Esophagus squamous epithelium (tissue), 5 donors: Measurements from ENCODE around the gene MAGOH. TPM values are rescaled to one million over a fixed set of nuclear protein-coding genes. Genes with fewer than 3 reads are reported as not detected.

Experiments used
- DNase-seq: peaks from one replicate; lab custom pipeline; 2025; lab: John Stamatoyannopoulos, UW
- H3K27ac ChIP-seq, 4 donors: fragments of 200-600 bp; sonication (generic); one replicate each; pipeline ENCODE4 v1.5.1; 2016 to 2019; ENCODE audit warnings: mild to moderate bottlenecking in 1 of 4
- H3K27me3 ChIP-seq, 4 donors: fragments of 200-600 bp; sonication (generic); 1 replicate in 3 of 4; 2 replicates in 1 of 4; pipeline versions ENCODE4 v1.5.1 to v1.6.0; 2017 to 2021; ENCODE audit warnings: antibody characterized with exemption in 1 of 4
- H3K36me3 ChIP-seq, 3 donors: fragments of 200-600 bp; sonication (generic); one replicate each; pipeline ENCODE4 v1.5.1; 2016 to 2019
- H3K4me1 ChIP-seq, 3 donors: fragments of 200-600 bp; sonication (generic); one replicate each; pipeline ENCODE4 v1.5.1; 2017 to 2019
- H3K4me3 ChIP-seq, 4 donors: fragments of 200-600 bp; sonication (generic); 1 replicate in 3 of 4; 2 replicates in 1 of 4; pipeline ENCODE4 v1.5.1; 2016 to 2019; ENCODE audit warnings: mild to moderate bottlenecking in 2 of 4, moderate library complexity in 1 of 4
- H3K9me3 ChIP-seq, 3 donors: fragments of 200-600 bp; sonication (generic); one replicate each; pipeline ENCODE4 v1.5.1; 2016 to 2019
- POLR2A ChIP-seq, 4 donors: fragments of 450-650 bp; IDR thresholded peaks; one replicate each; pipeline ENCODE4 v1.6.1; 2017; ENCODE audit warnings: antibody characterized with exemption in 4 of 4, mild to moderate bottlenecking in 4 of 4, moderate library complexity in 3 of 4
- WGBS, 2 donors: methylation state at CpG; one replicate each; pipeline ENCODE4 v1.1.5; 2018; 5-methylcytosine and 5-hydroxymethylcytosine counted together
- intact Hi-C: fragments of 100-400 bp; cut with DNase I; formaldehyde crosslinking; loops from one replicate; pipeline ENCODE4 v1.15.0; 2022
- total RNA-seq, 4 donors: library from RNA; depleted of rRNA; stranded (reverse); fragments of >200 nt; gene quantifications; one replicate each; pipeline ENCODE4 v1.1.0, GENCODE V29; 2016
- TF ChIP-seq, protein P1 (sequence below), 6 experiments: fragments of 450-650 bp in 4 of 6; fragments of 200-600 bp in 2 of 6; sonication (generic) in 2 of 6; IDR thresholded peaks; one replicate each; pipeline ENCODE4 v1.5.1; 2016 to 2019; ENCODE audit warnings: antibody characterized with exemption in 6 of 6, mild to moderate bottlenecking in 4 of 6, moderate library complexity in 4 of 6
- donor health status: DM: yes; HTN: yes; CAD: no.

MAGOH gene
- total RNA-seq, 4 donors from 2014 or later, result 27.6 to 52.7 (median 41.8) TPM

DNA sequence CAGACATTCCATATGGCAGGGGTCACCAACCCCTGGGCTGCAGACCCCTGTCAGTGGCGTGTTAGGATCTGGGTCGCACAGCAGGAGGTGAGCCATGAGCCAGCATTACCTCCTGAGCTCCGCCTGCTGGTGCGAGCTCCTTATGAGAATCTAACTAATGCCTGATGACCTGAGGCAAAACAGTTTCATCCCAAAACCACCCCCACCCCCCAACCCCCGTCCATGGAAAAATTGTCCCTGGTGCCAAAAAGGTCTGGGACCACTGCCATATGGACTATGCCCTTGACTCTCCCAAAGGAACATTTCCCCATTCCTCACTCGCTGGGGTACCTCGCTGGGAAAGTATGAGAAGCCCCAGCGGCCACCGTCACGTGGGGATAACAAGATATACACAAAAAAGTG, 48.1 kb downstream of the MAGOH start:
- Histone ChIP-seq H3K27me3 (peaks cover 0 to 4% (median 0%) of the 10 kb centered on the region in 4 donors), H3K36me3 (no peaks in the 10 kb centered on the region), H3K4me1 (peaks cover 0 to 11% (median 3%) of the 10 kb centered on the region in 3 donors), H3K27ac (no peak overlapping the region), H3K4me3 (no peak overlapping the region), H3K9me3 (no peaks in the 10 kb centered on the region)
- intact Hi-C loops, result no loop called here
- TF ChIP-seq, protein P1, sequence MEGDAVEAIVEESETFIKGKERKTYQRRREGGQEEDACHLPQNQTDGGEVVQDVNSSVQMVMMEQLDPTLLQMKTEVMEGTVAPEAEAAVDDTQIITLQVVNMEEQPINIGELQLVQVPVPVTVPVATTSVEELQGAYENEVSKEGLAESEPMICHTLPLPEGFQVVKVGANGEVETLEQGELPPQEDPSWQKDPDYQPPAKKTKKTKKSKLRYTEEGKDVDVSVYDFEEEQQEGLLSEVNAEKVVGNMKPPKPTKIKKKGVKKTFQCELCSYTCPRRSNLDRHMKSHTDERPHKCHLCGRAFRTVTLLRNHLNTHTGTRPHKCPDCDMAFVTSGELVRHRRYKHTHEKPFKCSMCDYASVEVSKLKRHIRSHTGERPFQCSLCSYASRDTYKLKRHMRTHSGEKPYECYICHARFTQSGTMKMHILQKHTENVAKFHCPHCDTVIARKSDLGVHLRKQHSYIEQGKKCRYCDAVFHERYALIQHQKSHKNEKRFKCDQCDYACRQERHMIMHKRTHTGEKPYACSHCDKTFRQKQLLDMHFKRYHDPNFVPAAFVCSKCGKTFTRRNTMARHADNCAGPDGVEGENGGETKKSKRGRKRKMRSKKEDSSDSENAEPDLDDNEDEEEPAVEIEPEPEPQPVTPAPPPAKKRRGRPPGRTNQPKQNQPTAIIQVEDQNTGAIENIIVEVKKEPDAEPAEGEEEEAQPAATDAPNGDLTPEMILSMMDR (IDR thresholded peaks at IDR 0.05), result no peak
- TF ChIP-seq POLR2A (IDR thresholded peaks at IDR 0.05), result no peak
- DNase-seq, result no peak
- 76 to 80% methylated on average over 5 to 8 of the region's 10 CpGs for WGBS, 2 donors

GRCh38 chr1:53189061-53189460, 49.3 kb downstream of the MAGOH start:
- Histone ChIP-seq H3K9me3 (no peaks in the 10 kb centered on the region), H3K4me1 (no peaks in the 10 kb centered on the region), H3K27me3 (peaks cover 0 to 4% (median 0%) of the 10 kb centered on the region in 4 donors), H3K27ac (no peak overlapping the region), H3K36me3 (no peaks in the 10 kb centered on the region), H3K4me3 (no peak overlapping the region)
- DNase-seq, result no peak
- WGBS, 2 donors, result 61 to 77% methylated on average over 5 of the region's 5 CpGs
- TF ChIP-seq, protein P1 (IDR thresholded peaks at IDR 0.05), result no peak
- no peak for TF ChIP-seq POLR2A (IDR thresholded peaks at IDR 0.05)
- intact Hi-C loops, result loop anchor here (10.0 kb wide), 2 partner anchors 284 to 484 kb away; no protein-coding TSS in a partner anchor

DNA sequence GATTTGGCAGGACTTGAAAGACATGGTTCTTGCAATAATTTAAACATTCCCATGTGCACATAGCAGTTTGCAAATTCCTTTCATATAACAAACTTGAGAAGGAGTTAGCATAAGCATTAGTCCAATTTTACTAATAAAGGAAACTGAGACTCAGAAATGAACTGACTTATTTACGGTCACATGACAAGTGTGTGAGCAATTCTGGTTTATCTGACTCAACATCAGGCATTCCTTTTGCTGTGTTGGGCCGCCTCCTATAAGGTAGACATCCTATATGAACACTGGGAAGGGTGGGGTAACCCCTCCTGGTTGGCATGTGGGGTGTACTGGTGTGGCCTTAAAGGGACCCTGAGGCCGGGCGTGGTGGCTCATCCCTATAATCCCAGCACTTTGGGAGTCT, 50.2 kb downstream of the MAGOH start:
- 29 to 56% methylated on average over 2 of the region's 4 CpGs for WGBS, 2 donors
- Histone ChIP-seq H3K4me3 (no peak overlapping the region), H3K27me3 (peaks cover 0 to 4% (median 0%) of the 10 kb centered on the region in 4 donors), H3K9me3 (no peaks in the 10 kb centered on the region), H3K36me3 (no peaks in the 10 kb centered on the region), H3K4me1 (no peaks in the 10 kb centered on the region), H3K27ac (no peak overlapping the region)
- no peak for TF ChIP-seq POLR2A (IDR thresholded peaks at IDR 0.05)
- TF ChIP-seq, protein P1 (IDR thresholded peaks at IDR 0.05), result no peak
- intact Hi-C loops, result loop anchor here (10.0 kb wide), 2 partner anchors 283 to 483 kb away; no protein-coding TSS in a partner anchor
- no peak for DNase-seq

DNA sequence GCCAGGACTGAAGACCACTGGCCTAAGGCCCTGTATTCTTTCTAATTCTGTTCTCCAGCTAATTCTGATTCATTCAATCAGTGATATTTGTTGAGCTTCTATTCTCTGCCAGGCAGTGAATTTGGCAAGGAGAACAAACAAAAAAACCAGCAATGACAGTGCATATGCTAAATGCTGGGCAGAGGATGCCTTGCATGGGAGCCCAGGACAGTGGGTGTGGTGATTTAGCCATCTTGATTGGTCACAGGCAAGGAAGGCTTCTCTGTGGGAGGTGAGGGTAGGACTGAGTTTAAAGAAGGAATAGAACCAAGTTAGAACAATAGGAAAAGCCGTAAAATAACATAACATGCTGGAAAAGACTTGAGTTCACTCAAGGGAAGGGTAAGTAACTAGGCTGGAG, 50.9 kb downstream of the MAGOH start:
- Histone ChIP-seq H3K27ac (no peak overlapping the region), H3K36me3 (no peaks in the 10 kb centered on the region), H3K4me3 (no peak overlapping the region), H3K4me1 (peaks cover 0 to 6% (median 2%) of the 10 kb centered on the region in 3 donors), H3K27me3 (peaks cover 0 to 4% (median 0%) of the 10 kb centered on the region in 4 donors), H3K9me3 (no peaks in the 10 kb centered on the region)
- TF ChIP-seq, protein P1 (IDR thresholded peaks at IDR 0.05), result no peak
- TF ChIP-seq POLR2A (IDR thresholded peaks at IDR 0.05), result no peak
- DNase-seq, result no peak
- WGBS, 2 donors, result 77 to 82% methylated on average over 1 of the region's 1 CpG
- intact Hi-C loops, result loop anchor here (10.0 kb wide), 2 partner anchors 283 to 483 kb away; no protein-coding TSS in a partner anchor

DNA sequence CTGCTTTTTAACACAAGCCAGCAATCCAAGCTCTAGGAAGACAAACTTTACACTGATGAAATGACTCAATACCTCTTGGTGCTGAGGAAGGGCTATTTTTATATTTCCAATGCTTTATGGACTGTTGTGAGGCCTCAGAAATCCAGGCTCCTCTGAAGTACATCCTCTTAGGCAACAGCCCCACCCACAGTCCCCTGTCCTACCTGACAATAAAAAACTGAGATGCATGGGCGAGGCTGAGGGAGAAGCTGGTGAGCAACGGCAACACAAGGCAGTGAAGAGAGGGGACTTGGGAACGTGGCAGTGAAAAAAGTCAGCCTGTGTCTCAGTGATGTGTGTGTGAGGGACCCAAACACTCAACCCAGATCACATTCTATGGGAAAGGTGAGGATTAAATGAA, 51.8 kb downstream of the MAGOH start:
- H3K27ac ChIP-seq, result no peak overlapping the region
- no peak for DNase-seq
- H3K27me3 ChIP-seq, result peaks cover 0 to 4% (median 0%) of the 10 kb centered on the region in 4 donors
- peaks cover 0 to 10% (median 10%) of the 10 kb centered on the region in 3 donors for H3K4me1 ChIP-seq
- WGBS, 2 donors, result 65 to 72% methylated on average over 3 of the region's 3 CpGs
- intact Hi-C loops, result loop anchor here (10.0 kb wide), 2 partner anchors 282 to 482 kb away; no protein-coding TSS in a partner anchor
- no peak for TF ChIP-seq POLR2A (IDR thresholded peaks at IDR 0.05)
- TF ChIP-seq, protein P1 (IDR thresholded peaks at IDR 0.05), result no peak
- H3K9me3 ChIP-seq, result no peaks in the 10 kb centered on the region
- no peaks in the 10 kb centered on the region for H3K36me3 ChIP-seq
- H3K4me3 ChIP-seq, result no peak overlapping the region
